Right lobe of liver (tissue), 6 donors: Measurements from ENCODE around the gene MAGI1. TPM values are rescaled to one million over a fixed set of nuclear protein-coding genes. Genes with fewer than 3 reads are reported as not detected.

Experiments used
- ATAC-seq, 4 donors: fragments of 200-7000 bp; cut with Tn5 transposase; one replicate each; pipeline ENCODE4 v1.9.1; 2020; ENCODE audit warnings: mild to moderate bottlenecking in 4 of 4, moderate library complexity in 4 of 4
- DNase-seq, 3 donors: peaks; one replicate each; pipeline ENCODE4 v3.0.0-alpha.2; 2020
- H3K27ac ChIP-seq, 3 donors: fragments of 200-600 bp; one replicate each; pipeline ENCODE4 v1.8.0; 2022
- H3K27me3 ChIP-seq, 2 donors: fragments of 200-600 bp; one replicate each; pipeline ENCODE4 v1.8.0; 2022
- H3K36me3 ChIP-seq, 4 donors: fragments of 200-600 bp; sonication (generic) in 1 of 4; one replicate each; pipeline versions ENCODE4 v1.5.1 to v1.8.0; 2017 to 2022; ENCODE audit warnings: control low read depth in 1 of 4
- H3K4me1 ChIP-seq, 4 donors: fragments of 200-600 bp; sonication (generic) in 1 of 4; one replicate each; pipeline versions ENCODE4 v1.5.1 to v1.8.0; 2017 to 2022; ENCODE audit warnings: control low read depth in 1 of 4
- H3K4me3 ChIP-seq, 3 donors: fragments of 200-600 bp; one replicate each; pipeline ENCODE4 v1.8.0; 2022
- H3K9me3 ChIP-seq, 4 donors: fragments of 200-600 bp; sonication (generic) in 1 of 4; one replicate each; pipeline versions ENCODE4 v1.5.1 to v1.8.0; 2017 to 2022; ENCODE audit warnings: control low read depth in 1 of 4
- CTCF ChIP-seq, 4 donors: fragments of 200-600 bp in 3 of 4; fragments of 450-650 bp in 1 of 4; IDR thresholded peaks; one replicate each; pipeline versions ENCODE4 v1.5.1 to v1.8.0; 2016 to 2022; ENCODE audit warnings: antibody characterized with exemption in 4 of 4, mild to moderate bottlenecking in 2 of 4
- POLR2A ChIP-seq: fragments of 450-650 bp; IDR thresholded peaks from one replicate; pipeline ENCODE4 v1.6.1; 2017; ENCODE audit warnings: antibody characterized with exemption, mild to moderate bottlenecking
- WGBS: methylation state at CpG from one replicate; pipeline ENCODE4 v1.1.6; 2018; ENCODE audit warnings: low coverage, low lambda C conversion rate; ENCODE audit not compliant: insufficient coverage; ENCODE audit errors: missing lambda C conversion rate; 5-methylcytosine and 5-hydroxymethylcytosine counted together
- intact Hi-C, 2 donors: fragments of 100-400 bp; cut with DNase I; formaldehyde crosslinking; loops; one replicate each; pipeline versions ENCODE4 v1.11.2 to v1.14.1; 2022
- total RNA-seq, 6 experiments: library from RNA; depleted of rRNA in 2 of 6; stranded (reverse); fragments of >200 nt in 2 of 6; fragmentation: NEBNext Ultra II Directional in 3 of 6; extraction: Animal tissue kit (Norgen Biotek cat#: 25700) in 3 of 6; gene quantifications; one replicate each; pipeline versions ENCODE4 v1.1.0 to v1.2.4, GENCODE V29; 2016 to 2023
- donor health status: DM: no; HTN: yes; CAD: no.
- donor health status: DM: no; HTN: no; CAD: no.
- donor health status: DM: no; HTN: no; CAD: no.
- donor health status: DM: no; HTN: yes; CAD: no.
- donor health status: DM: no; HTN: yes; CAD: no.

MAGI1 gene
- total RNA-seq, 6 experiments from 2014 or later: 22.6 to 37.7 (median 26.9) TPM

GRCh38 chr3:65362688-65363087, 676.0 kb downstream of the MAGI1 start:
- H3K27ac ChIP-seq: no peak overlapping the region
- no peaks in the 10 kb centered on the region for H3K27me3 ChIP-seq
- no peaks in the 10 kb centered on the region for H3K9me3 ChIP-seq
- TF ChIP-seq CTCF (IDR thresholded peaks at IDR 0.05) (no peak), POLR2A (no peak)
- 90% methylated on average over 1 of the region's 1 CpG for WGBS
- DNase-seq (no peak), ATAC-seq (no peak)
- peaks cover 0 to 27% (median 11%) of the 10 kb centered on the region in 4 donors for H3K36me3 ChIP-seq
- H3K4me1 ChIP-seq: no peaks in the 10 kb centered on the region
- no peak overlapping the region for H3K4me3 ChIP-seq
- intact Hi-C loops: no loop called here

- Histone ChIP-seq H3K36me3 (peaks cover 0 to 27% (median 11%) of the 10 kb centered on the region in 4 donors), H3K9me3 (no peaks in the 10 kb centered on the region), H3K27ac (no peak overlapping the region), H3K27me3 (no peaks in the 10 kb centered on the region), H3K4me1 (no peaks in the 10 kb centered on the region), H3K4me3 (no peak overlapping the region)
- intact Hi-C loops: no loop called here
- WGBS: 52% methylated on average over 2 of the region's 2 CpGs
- TF ChIP-seq POLR2A: no peak
- no peak for TF ChIP-seq CTCF (IDR thresholded peaks at IDR 0.05)
- ATAC-seq: no peak
- no peak for DNase-seq
These were observed 677.3 kb downstream of the MAGI1 start for GRCh38 chr3:65361448-65361847.

DNA sequence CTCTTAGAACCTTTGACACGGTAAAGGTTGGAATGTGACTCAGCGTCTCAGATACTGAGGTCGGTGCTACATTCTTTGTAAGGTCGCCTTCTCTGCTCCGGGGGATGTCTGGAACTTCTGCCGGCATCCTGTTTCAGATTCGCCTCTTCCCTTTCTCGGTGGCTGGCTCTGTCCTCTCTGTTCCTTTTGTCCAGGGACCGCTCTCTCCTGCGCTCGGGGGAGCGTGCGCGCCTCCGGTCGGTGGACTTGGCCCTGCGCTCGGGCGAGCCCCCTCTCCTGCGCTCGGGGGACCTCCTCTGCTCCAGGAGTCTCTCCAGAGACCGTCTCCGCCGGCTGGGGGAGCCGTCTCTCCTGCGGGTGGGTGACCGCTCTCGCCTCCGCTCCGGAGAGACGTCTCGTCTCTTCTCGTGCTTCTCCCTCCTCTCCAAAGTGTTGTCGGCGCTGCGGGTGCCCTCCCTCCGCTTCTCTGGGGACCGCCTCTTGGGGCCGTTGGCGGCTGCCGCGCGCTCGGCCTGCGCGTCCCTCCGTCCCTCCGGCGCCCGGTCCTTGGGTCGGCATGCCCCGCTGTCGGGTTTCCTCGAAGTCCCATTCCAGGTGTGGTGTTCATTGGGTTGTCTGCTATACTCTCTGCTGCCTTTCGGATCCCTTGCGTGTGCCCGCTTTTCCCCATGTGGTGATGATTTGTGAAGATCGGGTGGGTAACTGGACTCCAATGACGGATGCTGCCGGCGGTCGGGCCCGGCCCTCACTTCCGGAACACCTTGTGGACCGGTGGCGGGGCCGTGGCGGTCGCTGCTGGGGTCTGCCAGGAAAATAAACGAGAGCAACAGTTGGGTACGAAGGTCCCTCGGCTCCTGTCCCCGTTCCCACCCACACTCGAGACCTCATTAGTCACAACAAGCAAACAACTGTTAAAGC, 682.1 kb downstream of the MAGI1 start:
- H3K27ac ChIP-seq: peak overlapping the region in 1 of 3 donors; percentile 0
- H3K27me3 ChIP-seq: no peaks in the 10 kb centered on the region
- peaks cover 0 to 14% (median 6%) of the 10 kb centered on the region in 4 donors for H3K36me3 ChIP-seq
- 58% methylated on average over 31 of the region's 74 CpGs for WGBS
- TF ChIP-seq CTCF (IDR thresholded peaks at IDR 0.05): no peak
- TF ChIP-seq POLR2A: no peak
- no peaks in the 10 kb centered on the region for H3K9me3 ChIP-seq
- DNase-seq: no peak
- no peaks in the 10 kb centered on the region for H3K4me1 ChIP-seq
- ATAC-seq: peak; percentile 31 to 55 (median 39)
- H3K4me3 ChIP-seq: peak overlapping the region in 1 of 3 donors; percentile 16
- intact Hi-C loops: no loop called here

GRCh38 chr3:65354880-65355279, 683.8 kb downstream of the MAGI1 start:
- Histone ChIP-seq H3K27ac (no peak overlapping the region), H3K27me3 (no peaks in the 10 kb centered on the region), H3K4me3 (no peak overlapping the region), H3K4me1 (no peaks in the 10 kb centered on the region), H3K36me3 (no peaks in the 10 kb centered on the region), H3K9me3 (no peaks in the 10 kb centered on the region)
- DNase-seq (no peak), ATAC-seq (no peak)
- intact Hi-C loops: no loop called here
- no peak for TF ChIP-seq CTCF (IDR thresholded peaks at IDR 0.05)
- TF ChIP-seq POLR2A: no peak
- 86% methylated on average over 4 of the region's 4 CpGs for WGBS
